ENCODE results near the gene NRSN2. TPM values are rescaled to one million over a fixed set of nuclear protein-coding genes. Genes with fewer than 3 reads are reported as not detected.
"Not testable (repeated sequence)": the region's sequence is repeated elsewhere in the genome, so short reads cannot be mapped to it uniquely, and the experiment has no call there.

The NRSN2 gene
- total RNA-seq, 1 experiment from 2014 or later: 43.4 TPM

GRCh38 chr20:353166-353565 is 6.3 kb downstream of the NRSN2 start:
- no peak for DNase-seq (ENCODE audit: low spot score)
- no TSS peak for BruUV-seq (replicated peaks)
- Histone ChIP-seq H3K9me3 (ENCODE audit: low read depth, low read length, poor library complexity, severe bottlenecking) (no peaks in the 10 kb centered on the region), H3K4me3 (ENCODE audit: low read depth, low read length, poor library complexity, severe bottlenecking) (no peak overlapping the region), H3K27ac (ENCODE audit: low read depth, low read length, poor library complexity, severe bottlenecking) (no peak overlapping the region), H3K27me3 (replicated peaks; ENCODE audit: insufficient read depth, low read depth, low read length, poor library complexity) (no peaks in the 10 kb centered on the region), H3K36me3 (ENCODE audit: insufficient read depth, low read length, poor library complexity, severe bottlenecking) (peaks cover 11% of the 10 kb centered on the region), H3K4me1 (ENCODE audit: insufficient read depth, low read length, poor library complexity, severe bottlenecking) (peaks cover 15% of the 10 kb centered on the region)
- intact Hi-C loops (cut with micrococcal nuclease; ENCODE audit: unreplicated experiment): loop anchor here (5.0 kb wide), 1 partner anchor 374 kb away; no protein-coding TSS in a partner anchor
- ChIA-PET POLR2A (ENCODE audit: low non-redundant PET) (interaction anchor here (0.6 kb wide), 1 partner anchor 90 kb away, joined by 3 read pairs; no protein-coding TSS in a partner anchor), CTCF (no interaction called here)
- no peak for TF ChIP-seq CTCF (conservative IDR thresholded peaks at IDR 0.05; ENCODE audit: low read depth, low read length)
- TF ChIP-seq EZH2 (IDR thresholded peaks at IDR 0.05; ENCODE audit: borderline replicate concordance, low read depth, low read length, poor library complexity, severe bottlenecking): no peak

- ChIA-PET POLR2A (ENCODE audit: low non-redundant PET) (no interaction called here), CTCF (interaction anchor here (0.5 to 1.8 kb wide), 7 partner anchors 14 to 374 kb away, joined by 3 to 13 read pairs (median 3); no protein-coding TSS in a partner anchor)
- Histone ChIP-seq H3K27ac (ENCODE audit: low read depth, low read length, poor library complexity, severe bottlenecking) (no peak overlapping the region), H3K4me3 (ENCODE audit: low read depth, low read length, poor library complexity, severe bottlenecking) (no peak overlapping the region), H3K9me3 (ENCODE audit: low read depth, low read length, poor library complexity, severe bottlenecking) (no peaks in the 10 kb centered on the region), H3K36me3 (ENCODE audit: insufficient read depth, low read length, poor library complexity, severe bottlenecking) (peaks cover 5% of the 10 kb centered on the region), H3K4me1 (ENCODE audit: insufficient read depth, low read length, poor library complexity, severe bottlenecking) (peaks cover 4% of the 10 kb centered on the region), H3K27me3 (replicated peaks; ENCODE audit: insufficient read depth, low read depth, low read length, poor library complexity) (no peaks in the 10 kb centered on the region)
- TF ChIP-seq EZH2 (IDR thresholded peaks at IDR 0.05; ENCODE audit: borderline replicate concordance, low read depth, low read length, poor library complexity, severe bottlenecking): no peak
- peak; percentile 95 for TF ChIP-seq CTCF (conservative IDR thresholded peaks at IDR 0.05; ENCODE audit: low read depth, low read length)
- DNase-seq (ENCODE audit: low spot score): peak; percentile 86
- intact Hi-C loops (cut with micrococcal nuclease; ENCODE audit: unreplicated experiment): loop anchor here (1.0 to 5.0 kb wide), 4 partner anchors 77 to 373 kb away; no protein-coding TSS in a partner anchor
- BruUV-seq (replicated peaks): no TSS peak
Measured at GRCh38 chr20:354298-354977, 7.5 kb downstream of the NRSN2 start.

GRCh38 chr20:356154-356553 is 9.2 kb downstream of the NRSN2 start:
- H3K4me3 ChIP-seq (ENCODE audit: low read depth, low read length, poor library complexity, severe bottlenecking); H3K36me3 ChIP-seq (ENCODE audit: insufficient read depth, low read length, poor library complexity, severe bottlenecking); H3K27me3 ChIP-seq (replicated peaks; ENCODE audit: insufficient read depth, low read depth, low read length, poor library complexity); CTCF ChIA-PET; POLR2A ChIA-PET (ENCODE audit: low non-redundant PET); intact Hi-C loops (cut with micrococcal nuclease; ENCODE audit: unreplicated experiment); BruUV-seq (replicated peaks); H3K9me3 ChIP-seq (ENCODE audit: low read depth, low read length, poor library complexity, severe bottlenecking); DNase-seq (ENCODE audit: low spot score): not testable (repeated sequence)
- Histone ChIP-seq H3K27ac (ENCODE audit: low read depth, low read length, poor library complexity, severe bottlenecking) (peak overlapping the region; percentile 12), H3K4me1 (ENCODE audit: insufficient read depth, low read length, poor library complexity, severe bottlenecking) (peaks cover 17% of the 10 kb centered on the region)

- Histone ChIP-seq H3K4me3 (ENCODE audit: low read depth, low read length, poor library complexity, severe bottlenecking) (no peak overlapping the region), H3K4me1 (ENCODE audit: insufficient read depth, low read length, poor library complexity, severe bottlenecking) (peaks cover 23% of the 10 kb centered on the region), H3K27me3 (replicated peaks; ENCODE audit: insufficient read depth, low read depth, low read length, poor library complexity) (no peaks in the 10 kb centered on the region), H3K9me3 (ENCODE audit: low read depth, low read length, poor library complexity, severe bottlenecking) (no peaks in the 10 kb centered on the region), H3K27ac (ENCODE audit: low read depth, low read length, poor library complexity, severe bottlenecking) (peak overlapping the region; percentile 12), H3K36me3 (ENCODE audit: insufficient read depth, low read length, poor library complexity, severe bottlenecking) (no peaks in the 10 kb centered on the region)
- no peak for DNase-seq (ENCODE audit: low spot score)
- no TSS peak for BruUV-seq (replicated peaks)
- no peak for TF ChIP-seq EZH2 (IDR thresholded peaks at IDR 0.05; ENCODE audit: borderline replicate concordance, low read depth, low read length, poor library complexity, severe bottlenecking)
- no peak for TF ChIP-seq CTCF (conservative IDR thresholded peaks at IDR 0.05; ENCODE audit: low read depth, low read length)
- POLR2A ChIA-PET (ENCODE audit: low non-redundant PET): no interaction called here
- CTCF ChIA-PET: no interaction called here
- intact Hi-C loops (cut with micrococcal nuclease; ENCODE audit: unreplicated experiment): no loop called here
Measured at GRCh38 chr20:356745-357144, 9.8 kb downstream of the NRSN2 start.
